Neutrophil (primary cell): Measurements from ENCODE around the gene RPL3.

ENCODE experiments used
- H3K27ac ChIP-seq: fragments of 200-600 bp; sonication (generic); 2 replicates; pipeline ENCODE4 v1.5.1; 2016; ENCODE audit warnings: mild to moderate bottlenecking, moderate library complexity
- H3K27me3 ChIP-seq: fragments of 200-600 bp; sonication (generic); 2 replicates; pipeline ENCODE4 v1.6.0; 2016; ENCODE audit warnings: mild to moderate bottlenecking
- H3K36me3 ChIP-seq: fragments of 200-600 bp; sonication (generic); 2 replicates; pipeline ENCODE4 v1.5.1; 2017
- H3K4me1 ChIP-seq, 2 experiments: fragments of 200-600 bp in 1 of 2; sonication (generic) in 1 of 2; 1 replicate in 1 of 2; 2 replicates in 1 of 2; pipeline versions ENCODE4 v1.5.1 to v1.6.1; 2013 to 2016; ENCODE audit warnings: low read depth in 1 of 2, low read length in 1 of 2, mild to moderate bottlenecking in 1 of 2, moderate library complexity in 1 of 2; ENCODE audit not compliant: control insufficient read depth in 1 of 2, insufficient read depth in 1 of 2
- H3K4me3 ChIP-seq, 2 experiments: fragments of 200-600 bp in 1 of 2; sonication (generic) in 1 of 2; 1 replicate in 1 of 2; 2 replicates in 1 of 2; pipeline ENCODE4 v1.5.1; 2013 to 2016; ENCODE audit warnings: low read depth in 1 of 2, low read length in 1 of 2, mild to moderate bottlenecking in 1 of 2, moderate library complexity in 1 of 2
- H3K9me3 ChIP-seq: fragments of 200-600 bp; sonication (generic); 2 replicates; pipeline ENCODE4 v1.5.1; 2016
- CTCF ChIP-seq: fragments of 200-600 bp; sonication (generic); IDR thresholded peaks from 2 replicates; pipeline ENCODE4 v1.5.1; 2016; ENCODE audit warnings: antibody characterized with exemption

Gene RPL3

GRCh38 chr22:39282645-39283321 is 36.6 kb downstream of the RPL3 start:
- Histone ChIP-seq H3K27me3 (peaks cover 59% of the 10 kb centered on the region), H3K4me1 (peaks cover 18% of the 10 kb centered on the region in 2 experiments), H3K36me3 (no peaks in the 10 kb centered on the region), H3K9me3 (peaks cover 5% of the 10 kb centered on the region), H3K4me3 (no peak overlapping the region), H3K27ac (no peak overlapping the region)
- no peak for TF ChIP-seq CTCF

- H3K27me3 ChIP-seq: peaks cover 76% of the 10 kb centered on the region
- H3K4me3 ChIP-seq: no peak overlapping the region
- no peak overlapping the region for H3K27ac ChIP-seq
- peaks cover 5% of the 10 kb centered on the region for H3K9me3 ChIP-seq
- H3K4me1 ChIP-seq: peaks cover 2 to 3% of the 10 kb centered on the region in 2 experiments
- no peaks in the 10 kb centered on the region for H3K36me3 ChIP-seq
- TF ChIP-seq CTCF: no peak
Observed at GRCh38 chr22:39281126-39281525, 38.3 kb downstream of the RPL3 start.

- H3K9me3 ChIP-seq: peaks cover 5% of the 10 kb centered on the region
- H3K4me1 ChIP-seq: no peaks in the 10 kb centered on the region
- no peaks in the 10 kb centered on the region for H3K36me3 ChIP-seq
- peaks cover 85% of the 10 kb centered on the region for H3K27me3 ChIP-seq
- no peak overlapping the region for H3K4me3 ChIP-seq
- no peak for TF ChIP-seq CTCF
- no peak overlapping the region for H3K27ac ChIP-seq
Observed at GRCh38 chr22:39280250-39280649, 39.2 kb downstream of the RPL3 start.

DNA sequence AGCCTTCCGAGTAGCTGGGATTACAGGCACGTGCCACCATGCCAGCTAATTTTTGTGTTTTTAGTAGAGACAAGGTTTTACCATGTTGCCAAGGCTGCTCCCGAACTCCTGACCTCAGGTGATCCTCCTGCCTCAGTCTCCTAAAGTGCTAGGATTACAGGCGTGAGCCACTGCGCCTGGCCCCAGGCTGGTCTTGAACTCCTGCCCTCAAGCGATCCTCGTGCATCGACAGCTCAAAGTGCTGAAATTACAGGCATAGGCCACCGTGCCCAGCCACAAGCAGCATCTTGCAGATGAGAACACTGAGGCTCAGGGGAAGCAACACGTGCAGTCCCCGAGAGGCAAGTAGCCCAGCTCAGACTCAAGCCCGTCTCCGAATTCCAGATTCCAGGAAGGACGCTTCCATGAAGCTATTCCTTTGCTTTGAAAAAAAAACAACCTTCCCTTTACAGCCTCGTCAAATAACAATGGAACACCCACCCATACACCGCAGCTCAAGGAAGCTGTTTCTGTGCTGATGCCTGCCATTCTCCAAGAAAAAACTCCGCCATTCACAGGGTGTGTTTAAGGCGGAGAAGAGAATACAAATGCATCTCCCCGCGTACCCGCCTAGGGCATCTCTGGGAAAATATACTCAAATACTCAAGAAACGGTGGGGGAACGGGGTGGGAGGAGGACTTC is 40.1 kb downstream of the RPL3 start:
- H3K4me1 ChIP-seq: no peaks in the 10 kb centered on the region
- peaks cover 90% of the 10 kb centered on the region for H3K27me3 ChIP-seq

DNA sequence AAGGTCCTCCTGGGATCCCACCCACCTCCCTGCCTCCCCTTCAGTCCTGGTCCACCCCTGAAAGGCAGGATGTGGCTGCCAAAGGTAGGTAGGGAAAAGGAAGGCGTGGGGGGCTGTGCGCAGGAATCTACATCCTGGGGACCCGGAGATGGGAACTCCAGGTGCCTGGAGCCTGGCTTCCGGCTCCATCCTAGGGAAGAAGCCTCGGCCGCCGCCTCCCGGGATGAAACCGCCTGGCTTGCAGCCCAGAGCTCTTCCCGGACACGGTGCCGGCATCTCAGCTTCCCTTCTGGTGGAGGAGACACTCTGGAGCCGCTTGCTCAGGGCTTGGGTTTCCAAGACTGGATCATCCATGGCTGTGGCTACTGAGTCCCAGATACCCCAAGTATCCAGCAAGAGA is 41.4 kb downstream of the RPL3 start:
- Histone ChIP-seq H3K9me3 (no peaks in the 10 kb centered on the region), H3K4me3 (no peak overlapping the region), H3K4me1 (no peaks in the 10 kb centered on the region), H3K27ac (no peak overlapping the region), H3K36me3 (no peaks in the 10 kb centered on the region), H3K27me3 (peaks cover 85% of the 10 kb centered on the region)
- TF ChIP-seq CTCF: no peak

More for the DNA sequence above, 40.1 kb downstream of the RPL3 start:
- H3K36me3 ChIP-seq: no peaks in the 10 kb centered on the region
- H3K4me3 ChIP-seq: no peak overlapping the region
- no peak for TF ChIP-seq CTCF
- H3K27ac ChIP-seq: no peak overlapping the region
- H3K9me3 ChIP-seq: no peaks in the 10 kb centered on the region
